Neuronal stem cell (in vitro differentiated cells): Measurements from ENCODE around the gene BMPR1A.

Experiments
- DNase-seq: peaks from one replicate; pipeline ENCODE4 v3.0.0-alpha.2; 2013; ENCODE audit warnings: low spot score
- H2AFZ ChIP-seq: one replicate; pipeline ENCODE4 v1.6.1; 2013; ENCODE audit warnings: mild to moderate bottlenecking, low read length, inconsistent platforms
- H2AK5ac ChIP-seq: 2 replicates; pipeline ENCODE4 v1.6.1; 2013; ENCODE audit warnings: low read depth, mild to moderate bottlenecking, inconsistent platforms, low read length, moderate library complexity, mixed read lengths
- H2BK120ac ChIP-seq: 2 replicates; pipeline ENCODE4 v1.6.1; 2013; ENCODE audit warnings: low read depth, mild to moderate bottlenecking, inconsistent platforms, low read length, moderate library complexity, mixed read lengths
- H2BK12ac ChIP-seq: one replicate; pipeline ENCODE4 v1.6.1; 2013; ENCODE audit warnings: low read length, inconsistent platforms
- H2BK15ac ChIP-seq: 2 replicates; pipeline ENCODE4 v1.6.1; 2013; ENCODE audit warnings: mild to moderate bottlenecking, low read length, inconsistent platforms, mixed read lengths
- H2BK5ac ChIP-seq: one replicate; pipeline ENCODE4 v1.6.1; 2013; ENCODE audit warnings: inconsistent platforms, mild to moderate bottlenecking, low read length, moderate library complexity
- H3K14ac ChIP-seq: one replicate; pipeline ENCODE4 v1.6.1; 2013; ENCODE audit warnings: low read length, inconsistent platforms
- H3K18ac ChIP-seq: 2 replicates; pipeline ENCODE4 v1.6.1; 2013; ENCODE audit warnings: low read length, inconsistent platforms
- H3K23ac ChIP-seq: 2 replicates; pipeline ENCODE4 v1.6.1; 2013; ENCODE audit warnings: low read depth, mild to moderate bottlenecking, mixed read lengths, low read length, inconsistent platforms; ENCODE audit not compliant: poor library complexity
- H3K27ac ChIP-seq: replicated peaks from 3 replicates; pipeline ENCODE4 v1.5.1; 2013; ENCODE audit warnings: low read length, inconsistent platforms
- H3K27me3 ChIP-seq, 3 experiments: 2 replicates each; pipeline ENCODE4 v1.6.1; 2013; ENCODE audit warnings: low read length in 3 of 3, mild to moderate bottlenecking in 2 of 3, inconsistent platforms in 1 of 3, low read depth in 1 of 3, mixed read lengths in 1 of 3, moderate library complexity in 1 of 3; ENCODE audit not compliant: control insufficient read depth in 3 of 3, insufficient read depth in 3 of 3
- H3K36me3 ChIP-seq, 2 donors: replicated peaks in 1 of 2; 2 replicates each; pipeline ENCODE4 v1.6.1; 2013; ENCODE audit warnings: low read length in 2 of 2; ENCODE audit not compliant: control insufficient read depth in 2 of 2, insufficient read depth in 2 of 2
- H3K4ac ChIP-seq: 2 replicates; pipeline ENCODE4 v1.6.1; 2013; ENCODE audit warnings: inconsistent platforms, mild to moderate bottlenecking, low read length, moderate library complexity
- H3K4me1 ChIP-seq, 2 donors: 1 replicate in 1 of 2; 2 replicates in 1 of 2; pipeline ENCODE4 v1.6.1; 2013; ENCODE audit warnings: low read length in 2 of 2, low read depth in 1 of 2; ENCODE audit not compliant: control insufficient read depth in 2 of 2, insufficient read depth in 1 of 2
- H3K4me2 ChIP-seq: one replicate; pipeline ENCODE4 v1.6.1; 2013; ENCODE audit warnings: mild to moderate bottlenecking, low read length, inconsistent platforms; ENCODE audit not compliant: insufficient read depth, poor library complexity, severe bottlenecking
- H3K4me3 ChIP-seq, 2 donors: 2 replicates each; pipeline ENCODE4 v1.5.1; 2013; ENCODE audit warnings: low read length in 2 of 2, mild to moderate bottlenecking in 2 of 2, inconsistent platforms in 1 of 2, moderate library complexity in 1 of 2
- H3K79me1 ChIP-seq: one replicate; pipeline ENCODE4 v1.6.1; 2013; ENCODE audit warnings: low read depth, mild to moderate bottlenecking, inconsistent platforms, low read length, moderate library complexity
- H3K9ac ChIP-seq: one replicate; pipeline ENCODE4 v1.6.1; 2013; ENCODE audit warnings: mild to moderate bottlenecking, low read depth, low read length, inconsistent platforms; ENCODE audit not compliant: poor library complexity
- H3K9me3 ChIP-seq, 2 donors: replicated peaks in 1 of 2; 2 replicates each; pipeline versions ENCODE3 to v1.6.1; 2013; ENCODE audit warnings: low read length in 2 of 2, mild to moderate bottlenecking in 2 of 2, inconsistent platforms in 1 of 2, low read depth in 1 of 2, mixed read lengths in 1 of 2, moderate library complexity in 1 of 2; ENCODE audit not compliant: control insufficient read depth in 2 of 2, insufficient read depth in 1 of 2
- H4K8ac ChIP-seq: one replicate; pipeline ENCODE4 v1.6.1; 2013; ENCODE audit warnings: low read depth, mild to moderate bottlenecking, inconsistent platforms, low read length, moderate library complexity
- H4K91ac ChIP-seq: one replicate; pipeline ENCODE4 v1.6.1; 2013; ENCODE audit warnings: low read length, low read depth, mild to moderate bottlenecking, inconsistent platforms; ENCODE audit not compliant: poor library complexity
- WGBS, 2 donors: extraction: QIAGEN DNeasy Blood & Tissue Kit; methylation state at CpG; one replicate each; pipeline ENCODE4 v1.1.7; 2013; ENCODE audit warnings: missing lambda C conversion rate in 2 of 2, mixed read lengths in 1 of 2; ENCODE audit not compliant: insufficient read length in 2 of 2, insufficient replicate concordance in 1 of 2; ENCODE audit errors: extremely low coverage in 2 of 2; 5-methylcytosine and 5-hydroxymethylcytosine counted together

Gene BMPR1A

DNA sequence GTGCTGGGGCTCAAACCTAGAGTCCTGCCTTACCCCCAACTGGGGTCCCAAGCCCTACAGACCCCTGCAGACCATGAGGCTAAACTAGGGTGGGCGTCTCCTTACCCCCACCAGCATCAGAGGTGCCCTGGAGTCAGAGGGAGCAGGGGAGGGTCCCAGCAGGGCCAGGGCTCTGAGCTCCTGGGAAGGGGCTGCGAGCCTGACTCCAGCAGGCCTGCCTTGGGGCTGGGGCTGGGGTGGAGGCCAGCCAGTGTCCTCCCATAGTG, 203.3 kb downstream of the BMPR1A start:
- peaks cover 1% of the 10 kb centered on the region for H3K79me1 ChIP-seq
- no CpG with 5 or more reads among the region's 2 CpGs for WGBS, 2 donors
- peak overlapping the region; percentile 89 for H3K23ac ChIP-seq
- peak overlapping the region; percentile 99 for H4K8ac ChIP-seq
- peak overlapping the region; percentile 81 for H4K91ac ChIP-seq
- H2BK12ac ChIP-seq = peak overlapping the region; percentile 78
- peak overlapping the region; percentile 75 for H2BK120ac ChIP-seq
- peak overlapping the region; percentile 31 for H3K14ac ChIP-seq
- H3K4me3 ChIP-seq = no peak overlapping the region
- H3K18ac ChIP-seq = peak overlapping the region; percentile 88
- peak overlapping the region; percentile 99 for H2AK5ac ChIP-seq
- DNase-seq = no peak
- H3K27ac ChIP-seq = no peak overlapping the region
- no peaks in the 10 kb centered on the region for H3K27me3 ChIP-seq
- H3K4me1 ChIP-seq = peaks cover 40 to 46% of the 10 kb centered on the region in 2 donors
- no peaks in the 10 kb centered on the region for H3K36me3 ChIP-seq
- H3K4ac ChIP-seq = peak overlapping the region; percentile 84
- no peaks in the 10 kb centered on the region for H3K9me3 ChIP-seq
- peak overlapping the region; percentile 97 for H2BK15ac ChIP-seq
- peak overlapping the region; percentile 30 for H3K9ac ChIP-seq
- H3K4me2 ChIP-seq = no peak overlapping the region
- H2AFZ ChIP-seq = peak overlapping the region; percentile 76
- peak overlapping the region; percentile 54 for H2BK5ac ChIP-seq

DNA sequence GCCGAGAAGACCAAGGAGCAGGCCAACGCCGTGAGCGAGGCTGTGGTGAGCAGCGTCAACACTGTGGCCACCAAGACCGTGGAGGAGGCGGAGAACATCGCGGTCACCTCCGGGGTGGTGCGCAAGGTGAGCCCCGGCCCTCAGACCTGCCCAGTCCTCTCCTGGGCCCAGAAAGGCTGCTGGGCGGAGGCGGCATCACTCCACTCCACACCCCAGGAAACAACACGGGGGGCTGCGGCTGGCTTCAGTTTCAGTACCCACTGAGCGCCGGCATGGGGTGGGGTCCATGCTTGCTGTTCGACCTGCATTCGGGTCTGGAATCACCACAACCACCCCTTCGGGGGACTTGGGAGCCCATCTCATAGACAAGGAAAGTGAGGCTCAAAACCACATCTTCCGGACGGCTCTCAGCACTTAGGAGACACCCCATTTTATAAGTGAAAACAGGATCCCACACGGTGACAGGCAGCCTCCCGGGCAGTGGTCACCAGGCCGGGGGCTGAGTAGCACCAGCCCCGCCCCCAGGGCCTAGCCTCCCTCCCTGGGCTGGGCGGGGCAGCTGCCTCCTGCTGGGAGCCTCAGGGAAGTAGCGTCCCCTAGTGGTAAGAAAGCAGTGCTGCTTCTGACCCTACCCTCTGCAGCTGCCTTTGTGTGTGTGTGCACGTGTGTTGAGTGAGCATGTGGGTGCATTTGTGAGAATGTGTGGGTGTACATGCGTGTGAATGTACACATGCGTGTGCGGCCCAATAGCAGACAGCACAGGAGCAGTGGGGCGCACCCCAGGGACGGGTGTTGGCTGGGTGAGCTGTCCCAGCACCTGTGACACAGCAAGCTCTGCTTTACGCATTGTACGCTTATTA, 203.8 kb downstream of the BMPR1A start:
- Histone ChIP-seq H4K91ac (peak overlapping the region; percentile 81), H2BK120ac (peak overlapping the region; percentile 75), H3K9ac (peak overlapping the region; percentile 38), H3K36me3 (no peaks in the 10 kb centered on the region), H3K14ac (peak overlapping the region; percentile 31), H2AFZ (peak overlapping the region; percentile 76), H2BK15ac (peak overlapping the region; percentile 97), H3K27ac (no peak overlapping the region), H3K27me3 (no peaks in the 10 kb centered on the region), H2BK12ac (peak overlapping the region; percentile 78), H2BK5ac (peak overlapping the region; percentile 54), H3K4ac (peak overlapping the region; percentile 84), H3K9me3 (no peaks in the 10 kb centered on the region), H3K23ac (peak overlapping the region; percentile 89), H3K79me1 (peaks cover 1% of the 10 kb centered on the region), H4K8ac (peak overlapping the region; percentile 99), H3K18ac (peak overlapping the region; percentile 91), H2AK5ac (peak overlapping the region; percentile 99), H3K4me3 (no peak overlapping the region), H3K4me1 (peaks cover 34 to 40% of the 10 kb centered on the region in 2 donors), H3K4me2 (no peak overlapping the region)
- DNase-seq = no peak
- no CpG with 5 or more reads among the region's 37 CpGs for WGBS, 2 donors

DNA sequence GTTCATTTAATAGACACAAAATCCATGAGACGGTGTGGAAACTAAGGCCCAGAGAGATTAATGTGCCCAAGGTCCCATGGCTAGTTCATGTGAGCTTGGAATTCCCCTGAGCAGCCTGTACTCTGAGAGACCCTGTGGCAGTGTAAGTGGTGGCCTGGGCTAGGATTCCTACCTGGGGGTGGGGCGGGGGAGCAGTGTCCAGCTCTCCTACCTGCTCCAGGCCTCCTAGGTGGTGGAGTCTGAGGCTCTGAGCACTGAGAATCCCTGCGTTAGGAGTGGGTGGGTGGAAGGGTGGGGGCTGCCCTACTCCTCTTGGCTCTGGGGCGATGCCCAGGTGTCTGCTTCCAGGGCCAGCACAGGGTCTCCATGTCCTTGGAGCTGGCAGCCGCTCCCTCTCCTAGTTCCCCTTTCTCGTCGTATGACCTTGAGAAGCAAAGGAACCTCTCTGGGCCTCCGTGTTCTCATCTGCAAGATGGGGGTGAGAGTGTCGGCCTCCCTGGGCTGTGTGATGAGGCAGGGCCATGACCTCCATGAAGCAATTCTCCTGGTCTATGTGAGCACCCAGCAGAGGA, 204.5 kb downstream of the BMPR1A start:
- H3K9me3 ChIP-seq = no peaks in the 10 kb centered on the region
- peaks cover 30 to 33% of the 10 kb centered on the region in 2 donors for H3K4me1 ChIP-seq
- WGBS, 2 donors = no CpG with 5 or more reads among the region's 9 CpGs
- H4K91ac ChIP-seq = peak overlapping the region; percentile 47
- H3K36me3 ChIP-seq = no peaks in the 10 kb centered on the region
- no peak overlapping the region for H3K14ac ChIP-seq
- no peak for DNase-seq
- H2AK5ac ChIP-seq = peak overlapping the region; percentile 99
- no peak overlapping the region for H3K27ac ChIP-seq
- H3K27me3 ChIP-seq = no peaks in the 10 kb centered on the region
- no peak overlapping the region for H2AFZ ChIP-seq
- peak overlapping the region; percentile 91 for H3K18ac ChIP-seq
- no peak overlapping the region for H2BK120ac ChIP-seq
- H3K79me1 ChIP-seq = peaks cover 1% of the 10 kb centered on the region
- no peak overlapping the region for H3K4me2 ChIP-seq
- H3K4me3 ChIP-seq = no peak overlapping the region
- peak overlapping the region; percentile 16 for H3K23ac ChIP-seq
- peak overlapping the region; percentile 4 for H3K4ac ChIP-seq
- no peak overlapping the region for H4K8ac ChIP-seq
- H2BK5ac ChIP-seq = no peak overlapping the region
- H2BK12ac ChIP-seq = peak overlapping the region; percentile 35
- H2BK15ac ChIP-seq = peak overlapping the region; percentile 97
- peak overlapping the region; percentile 38 for H3K9ac ChIP-seq

DNA sequence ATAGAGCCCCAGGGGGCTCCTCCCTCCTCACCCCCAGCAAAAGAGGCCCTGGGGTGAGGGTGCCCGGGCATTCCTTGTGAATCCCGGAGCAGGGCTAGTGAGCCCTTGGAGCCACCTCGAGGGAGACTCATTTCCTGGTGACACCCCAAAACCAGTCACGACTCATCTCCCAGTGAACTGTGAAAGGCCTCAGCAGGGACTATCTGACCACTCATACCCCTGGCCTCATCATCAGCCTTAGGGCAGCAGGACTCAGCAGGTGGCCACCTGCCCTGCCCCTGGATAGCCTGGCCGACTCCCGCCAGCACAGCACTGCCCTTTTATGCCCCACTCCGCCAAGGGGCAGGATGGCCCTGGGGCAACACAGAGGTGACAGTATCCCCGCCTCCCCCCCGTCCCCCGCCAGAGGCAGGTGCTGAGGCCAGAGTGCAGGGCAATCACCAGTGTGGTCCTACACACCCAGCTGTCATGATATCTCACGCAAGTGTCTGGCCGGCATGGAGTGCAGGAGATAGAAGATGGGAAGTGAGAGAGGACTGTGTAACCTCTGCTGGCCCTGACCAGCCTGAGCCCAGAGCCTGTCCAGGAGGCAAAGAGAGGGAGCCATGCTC, 205.2 kb downstream of the BMPR1A start:
- Histone ChIP-seq H3K27me3 (no peaks in the 10 kb centered on the region), H2BK15ac (peak overlapping the region; percentile 49), H3K23ac (peak overlapping the region; percentile 70), H3K9ac (no peak overlapping the region), H4K8ac (peak overlapping the region; percentile 74), H2BK120ac (no peak overlapping the region), H3K4me3 (no peak overlapping the region), H3K36me3 (no peaks in the 10 kb centered on the region), H3K27ac (no peak overlapping the region), H3K4me2 (no peak overlapping the region), H3K79me1 (peaks cover 1% of the 10 kb centered on the region), H4K91ac (peak overlapping the region; percentile 78), H3K4me1 (peaks cover 27 to 30% of the 10 kb centered on the region in 2 donors), H3K18ac (no peak overlapping the region), H2BK5ac (no peak overlapping the region), H2AK5ac (peak overlapping the region; percentile 97), H3K9me3 (no peaks in the 10 kb centered on the region), H3K4ac (no peak overlapping the region), H2AFZ (no peak overlapping the region), H3K14ac (peak overlapping the region; percentile 72), H2BK12ac (peak overlapping the region; percentile 75)
- DNase-seq = no peak
- no CpG with 5 or more reads among the region's 12 CpGs for WGBS, 2 donors
